Chondrocyte (in vitro differentiated cells): ENCODE measurements around the gene RBP4. TPM values are rescaled to one million over a fixed set of nuclear protein-coding genes. Genes with fewer than 3 reads are reported as not detected.

ENCODE experiments used
- DNase-seq: peaks from one replicate; pipeline ENCODE4 v3.0.0; 2021; ENCODE audit warnings: mixed read lengths, low spot score
- H3K27ac Mint-ChIP-seq: one replicate; pipeline ENCODE4 v1.8.0; 2021; ENCODE audit warnings: mild to moderate bottlenecking, moderate library complexity, mixed read lengths; ENCODE audit not compliant: unreplicated experiment
- H3K27me3 Mint-ChIP-seq: 2 replicates; pipeline ENCODE4 v1.8.0; 2021; ENCODE audit warnings: low read depth, mixed read lengths
- H3K36me3 Mint-ChIP-seq: 2 replicates; pipeline ENCODE4 v1.8.0; 2021; ENCODE audit warnings: low read depth, mixed read lengths
- H3K4me1 Mint-ChIP-seq: 2 replicates; pipeline ENCODE4 v1.8.0; 2021; ENCODE audit warnings: low read depth, mild to moderate bottlenecking, mixed read lengths
- H3K4me3 Mint-ChIP-seq: one replicate; pipeline ENCODE4 v1.8.0; 2021; ENCODE audit warnings: mild to moderate bottlenecking, moderate library complexity, mixed read lengths; ENCODE audit not compliant: unreplicated experiment
- H3K9me3 Mint-ChIP-seq: 2 replicates; pipeline ENCODE4 v1.8.0; 2021; ENCODE audit warnings: low read depth, mixed read lengths
- total RNA-seq: library from RNA; stranded (reverse); gene quantifications from 3 replicates; pipeline ENCODE4 v1.2.1, GENCODE V29; 2021
- TF ChIP-seq, protein P1 (sequence below): fragments of 200-600 bp; sonication (generic); IDR thresholded peaks from 2 replicates; pipeline ENCODE4 v1.5.0; 2021; ENCODE audit warnings: antibody characterized with exemption, mild to moderate bottlenecking, moderate library complexity

Gene RBP4
- total RNA-seq, 1 donor from 2014 or later, result 30.1 TPM

GRCh38 chr10:93622942-93623341 lies 21.9 kb upstream of the RBP4 start:
- TF ChIP-seq, protein P1, sequence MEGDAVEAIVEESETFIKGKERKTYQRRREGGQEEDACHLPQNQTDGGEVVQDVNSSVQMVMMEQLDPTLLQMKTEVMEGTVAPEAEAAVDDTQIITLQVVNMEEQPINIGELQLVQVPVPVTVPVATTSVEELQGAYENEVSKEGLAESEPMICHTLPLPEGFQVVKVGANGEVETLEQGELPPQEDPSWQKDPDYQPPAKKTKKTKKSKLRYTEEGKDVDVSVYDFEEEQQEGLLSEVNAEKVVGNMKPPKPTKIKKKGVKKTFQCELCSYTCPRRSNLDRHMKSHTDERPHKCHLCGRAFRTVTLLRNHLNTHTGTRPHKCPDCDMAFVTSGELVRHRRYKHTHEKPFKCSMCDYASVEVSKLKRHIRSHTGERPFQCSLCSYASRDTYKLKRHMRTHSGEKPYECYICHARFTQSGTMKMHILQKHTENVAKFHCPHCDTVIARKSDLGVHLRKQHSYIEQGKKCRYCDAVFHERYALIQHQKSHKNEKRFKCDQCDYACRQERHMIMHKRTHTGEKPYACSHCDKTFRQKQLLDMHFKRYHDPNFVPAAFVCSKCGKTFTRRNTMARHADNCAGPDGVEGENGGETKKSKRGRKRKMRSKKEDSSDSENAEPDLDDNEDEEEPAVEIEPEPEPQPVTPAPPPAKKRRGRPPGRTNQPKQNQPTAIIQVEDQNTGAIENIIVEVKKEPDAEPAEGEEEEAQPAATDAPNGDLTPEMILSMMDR, result no peak
- DNase-seq, result no peak
- no peak overlapping the region for H3K4me3 Mint-ChIP-seq
- peaks cover 3% of the 10 kb centered on the region for H3K27me3 Mint-ChIP-seq
- no peaks in the 10 kb centered on the region for H3K36me3 Mint-ChIP-seq
- no peak overlapping the region for H3K27ac Mint-ChIP-seq
- H3K9me3 Mint-ChIP-seq, result no peaks in the 10 kb centered on the region
- H3K4me1 Mint-ChIP-seq, result peaks cover 20% of the 10 kb centered on the region

DNA sequence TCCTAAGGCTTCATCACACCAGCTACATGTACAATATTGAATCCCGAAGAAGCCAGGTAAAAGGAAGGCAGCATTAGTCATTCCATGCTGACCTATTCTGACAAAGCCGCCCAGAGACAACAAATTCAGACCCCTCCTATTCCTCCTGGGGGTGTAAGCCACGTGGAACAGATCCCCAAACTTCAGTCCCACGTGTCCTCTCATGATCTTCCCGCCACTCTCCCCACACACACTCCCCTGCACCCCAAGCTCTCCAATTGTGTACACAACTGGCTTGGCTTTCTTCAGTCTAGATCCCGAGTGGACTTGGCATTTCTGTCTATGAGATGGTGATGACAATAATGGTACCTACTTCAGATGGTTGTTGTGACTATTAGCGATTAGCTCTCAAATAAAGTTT lies 19.9 kb upstream of the RBP4 start:
- DNase-seq, result no peak
- H3K36me3 Mint-ChIP-seq, result no peaks in the 10 kb centered on the region
- H3K27ac Mint-ChIP-seq, result no peak overlapping the region
- H3K27me3 Mint-ChIP-seq, result peaks cover 3% of the 10 kb centered on the region
- no peak overlapping the region for H3K4me3 Mint-ChIP-seq
- H3K4me1 Mint-ChIP-seq, result peaks cover 11% of the 10 kb centered on the region
- TF ChIP-seq, protein P1, result no peak
- H3K9me3 Mint-ChIP-seq, result no peaks in the 10 kb centered on the region

GRCh38 chr10:93615576-93616235 lies 14.7 kb upstream of the RBP4 start:
- no peak for DNase-seq

DNA sequence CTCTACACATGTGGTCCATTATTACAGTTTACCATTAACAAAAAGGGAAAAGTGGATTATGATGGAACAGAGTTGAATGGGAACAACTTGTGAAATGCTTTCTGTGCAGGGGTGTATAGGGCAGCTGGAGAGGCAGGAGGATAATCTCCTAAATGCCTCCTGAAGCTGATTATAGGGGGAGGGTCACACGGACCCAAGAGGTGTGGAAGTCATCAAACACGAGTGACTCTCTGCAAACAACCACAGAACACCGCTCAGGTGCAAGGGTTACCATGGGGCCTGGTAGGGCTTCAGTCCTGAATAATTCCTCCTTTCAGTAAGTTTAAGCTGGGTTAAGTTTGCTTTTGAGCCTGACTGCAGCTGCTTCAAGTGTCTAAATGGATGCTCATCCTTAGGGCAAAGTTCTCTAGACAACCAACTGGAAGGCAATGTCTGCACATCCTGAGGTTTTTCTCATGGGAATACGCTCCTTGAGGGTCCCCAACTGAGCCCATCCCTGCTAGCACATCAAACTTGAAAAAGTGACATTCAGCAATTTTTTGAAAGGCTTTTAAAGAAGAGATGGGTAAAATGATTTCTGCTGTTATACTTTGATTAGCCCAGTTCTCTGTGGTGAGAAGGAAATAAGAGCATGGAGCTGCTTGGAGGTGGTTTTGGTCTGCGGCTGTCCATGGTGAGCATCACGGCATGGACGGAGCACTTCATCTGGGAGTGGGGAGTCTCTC lies 13.2 kb upstream of the RBP4 start:
- H3K4me3 Mint-ChIP-seq, result no peak overlapping the region
- no peak overlapping the region for H3K27ac Mint-ChIP-seq
- H3K27me3 Mint-ChIP-seq, result peaks cover 2% of the 10 kb centered on the region
- DNase-seq, result no peak
- TF ChIP-seq, protein P1, result no peak
- H3K4me1 Mint-ChIP-seq, result peaks cover 11% of the 10 kb centered on the region
- no peaks in the 10 kb centered on the region for H3K36me3 Mint-ChIP-seq
- H3K9me3 Mint-ChIP-seq, result no peaks in the 10 kb centered on the region

More at GRCh38 chr10:93615576-93616235, 14.7 kb upstream of the RBP4 start:
- H3K9me3 Mint-ChIP-seq, result no peaks in the 10 kb centered on the region
- peaks cover 11% of the 10 kb centered on the region for H3K4me1 Mint-ChIP-seq
- TF ChIP-seq, protein P1, result no peak
- H3K4me3 Mint-ChIP-seq, result no peak overlapping the region
- no peaks in the 10 kb centered on the region for H3K36me3 Mint-ChIP-seq
- H3K27me3 Mint-ChIP-seq, result peaks cover 1% of the 10 kb centered on the region
- no peak overlapping the region for H3K27ac Mint-ChIP-seq

DNA sequence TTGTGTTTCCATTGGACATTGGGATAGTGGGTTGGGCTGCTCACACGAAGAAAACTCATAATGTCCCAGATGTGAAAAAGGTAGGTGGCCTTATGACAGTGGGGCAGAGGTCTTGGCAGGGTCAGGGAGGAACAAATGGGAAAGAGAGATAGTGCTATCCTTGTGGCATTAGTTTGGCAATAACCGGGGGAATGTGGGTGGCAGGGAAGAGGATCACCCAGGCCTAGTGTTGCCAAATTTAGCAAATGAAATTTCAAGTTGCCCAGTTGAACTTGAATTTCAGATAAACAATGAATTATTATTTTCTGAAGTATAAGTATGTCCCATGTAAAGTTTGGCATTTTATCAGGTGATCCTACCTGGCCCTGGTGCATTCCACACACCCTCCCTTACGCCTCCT lies 12.1 kb upstream of the RBP4 start:
- no peak for DNase-seq
- TF ChIP-seq, protein P1, result no peak
- Mint-ChIP-seq H3K9me3 (no peaks in the 10 kb centered on the region), H3K27ac (no peak overlapping the region), H3K4me1 (no peaks in the 10 kb centered on the region), H3K27me3 (peaks cover 2% of the 10 kb centered on the region), H3K36me3 (no peaks in the 10 kb centered on the region), H3K4me3 (no peak overlapping the region)
